ENCODE results near the gene SMIM17. TPM values are rescaled to one million over a fixed set of nuclear protein-coding genes. Genes with fewer than 3 reads are reported as not detected.
"Not testable (repeated sequence)": the region's sequence is repeated elsewhere in the genome, so short reads cannot be mapped to it uniquely, and the experiment has no call there.

Gene SMIM17
- polyA plus RNA-seq, 3 donors, result 1.2 to 1.4 (median 1.3) TPM

GRCh38 chr19:56654151-56654550 lies 11.2 kb downstream of the SMIM17 start:
- DNase-seq (ENCODE audit: low read depth in 3 of 3, low spot score in 2 of 3), result no peak

GRCh38 chr19:56660381-56661107 lies 17.6 kb downstream of the SMIM17 start:
- no peak for DNase-seq (ENCODE audit: low read depth in 3 of 3, low spot score in 2 of 3)

GRCh38 chr19:56661248-56661647 lies 18.3 kb downstream of the SMIM17 start:
- no peak for DNase-seq (ENCODE audit: low read depth in 3 of 3, low spot score in 2 of 3)

GRCh38 chr19:56663931-56664500 lies 21.1 kb downstream of the SMIM17 start:
- DNase-seq (ENCODE audit: low read depth in 3 of 3, low spot score in 2 of 3), result no peak

GRCh38 chr19:56664511-56664910 lies 21.6 kb downstream of the SMIM17 start:
- DNase-seq (ENCODE audit: low read depth in 3 of 3, low spot score in 2 of 3), result no peak

- no peak for DNase-seq (ENCODE audit: low read depth in 3 of 3, low spot score in 2 of 3)
These were observed 24.4 kb downstream of the SMIM17 start for GRCh38 chr19:56667311-56667870.

- DNase-seq (ENCODE audit: low read depth in 3 of 3, low spot score in 2 of 3), result no peak
These were observed 25.7 kb downstream of the SMIM17 start for GRCh38 chr19:56668676-56669075.

- DNase-seq (ENCODE audit: low read depth in 3 of 3, low spot score in 2 of 3), result no peak
These were observed 27.5 kb downstream of the SMIM17 start for GRCh38 chr19:56670401-56670960.

GRCh38 chr19:56670961-56671612 lies 28.1 kb downstream of the SMIM17 start:
- DNase-seq (ENCODE audit: low read depth in 3 of 3, low spot score in 2 of 3), result peak in 1 of 3 donors; percentile 8

- DNase-seq (ENCODE audit: low read depth in 3 of 3, low spot score in 2 of 3), result peak; percentile 58 to 80 (median 74)
These were observed 28.6 kb downstream of the SMIM17 start, which contains the start of gene ZNF835 for GRCh38 chr19:56671613-56671994. Gene ZNF835 (minus strand): TSS chr19:56671757. CDS start chr19:56665198, 6,559 bp downstream.

- not testable (repeated sequence) for DNase-seq (ENCODE audit: low read depth in 3 of 3, low spot score in 2 of 3)
These were observed 29.7 kb downstream of the SMIM17 start for GRCh38 chr19:56672610-56673009.

- no peak for DNase-seq (ENCODE audit: low read depth in 3 of 3, low spot score in 2 of 3)
These were observed 35.2 kb downstream of the SMIM17 start for GRCh38 chr19:56678205-56678604.

GRCh38 chr19:56681702-56682101 lies 38.7 kb downstream of the SMIM17 start:
- no peak for DNase-seq (ENCODE audit: low read depth in 3 of 3, low spot score in 2 of 3)

GRCh38 chr19:56683116-56683515 lies 40.2 kb downstream of the SMIM17 start:
- no peak for DNase-seq (ENCODE audit: low read depth in 3 of 3, low spot score in 2 of 3)

GRCh38 chr19:56687031-56687430 lies 44.1 kb downstream of the SMIM17 start:
- no peak for DNase-seq (ENCODE audit: low read depth in 3 of 3, low spot score in 2 of 3)

GRCh38 chr19:56689198-56689597 lies 46.2 kb downstream of the SMIM17 start:
- DNase-seq (ENCODE audit: low read depth in 3 of 3, low spot score in 2 of 3), result no peak

- DNase-seq (ENCODE audit: low read depth in 3 of 3, low spot score in 2 of 3), result no peak
These were observed 47.7 kb downstream of the SMIM17 start for GRCh38 chr19:56690670-56691069.

- no peak for DNase-seq (ENCODE audit: low read depth in 3 of 3, low spot score in 2 of 3)
These were observed 49.4 kb downstream of the SMIM17 start for GRCh38 chr19:56692206-56692895.

GRCh38 chr19:56699552-56699951 lies 56.6 kb downstream of the SMIM17 start:
- DNase-seq (ENCODE audit: low read depth in 3 of 3, low spot score in 2 of 3), result no peak

GRCh38 chr19:56701895-56702294 lies 58.9 kb downstream of the SMIM17 start:
- DNase-seq (ENCODE audit: low read depth in 3 of 3, low spot score in 2 of 3), result no peak

- no peak for DNase-seq (ENCODE audit: low read depth in 3 of 3, low spot score in 2 of 3)
These were observed 63.0 kb downstream of the SMIM17 start for GRCh38 chr19:56705939-56706338.
